ENCODE measurements around the gene LENEP. TPM values are rescaled to one million over a fixed set of nuclear protein-coding genes. Genes with fewer than 3 reads are reported as not detected.

Gene LENEP
- total RNA-seq, 1 donor from 2014 or later, result 0.72 TPM

DNA sequence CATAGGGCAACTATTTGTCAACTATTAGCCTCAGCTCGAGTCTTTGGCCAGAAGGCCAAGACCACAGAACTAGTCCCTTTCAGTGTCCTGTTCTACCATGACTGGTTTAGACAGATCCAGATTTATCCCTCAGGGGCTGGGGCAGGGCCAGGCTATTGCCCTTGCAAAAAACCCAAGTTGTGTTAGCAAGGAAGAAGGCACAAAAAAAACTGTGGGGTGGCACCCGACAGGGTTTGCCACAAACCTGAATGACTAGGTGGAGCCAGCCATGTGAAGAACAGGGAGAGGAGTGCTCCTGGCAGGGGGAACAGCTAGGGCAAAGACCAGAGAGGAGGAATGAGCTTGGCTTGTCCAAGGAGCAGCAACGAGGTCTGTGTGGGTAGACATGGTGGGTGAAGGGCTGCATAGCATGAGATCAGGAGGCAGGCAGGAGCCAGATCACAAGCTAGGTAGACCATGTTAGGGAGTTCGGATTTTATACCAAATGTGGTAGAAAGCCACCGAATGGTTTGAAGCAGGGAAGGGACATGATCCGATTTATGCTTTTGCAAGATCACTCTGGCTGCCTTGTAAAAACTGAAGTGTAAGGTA, 44.6 kb downstream of the LENEP start:
- Mint-ChIP-seq H3K27ac (ENCODE audit: unreplicated experiment) (no peak overlapping the region), H3K36me3 (ENCODE audit: low read depth) (no peaks in the 10 kb centered on the region), H3K9me3 (ENCODE audit: low read depth) (no peaks in the 10 kb centered on the region), H3K4me3 (ENCODE audit: unreplicated experiment) (no peak overlapping the region), H3K4me1 (ENCODE audit: low read depth) (peaks cover 4% of the 10 kb centered on the region), H3K27me3 (ENCODE audit: low read depth) (peaks cover 4% of the 10 kb centered on the region)
- TF ChIP-seq CTCF (IDR thresholded peaks at IDR 0.05), result no peak
- no peak for DNase-seq (ENCODE audit: low spot score)

- Mint-ChIP-seq H3K36me3 (ENCODE audit: low read depth) (no peaks in the 10 kb centered on the region), H3K4me1 (ENCODE audit: low read depth) (peaks cover 4% of the 10 kb centered on the region), H3K27ac (ENCODE audit: unreplicated experiment) (no peak overlapping the region), H3K9me3 (ENCODE audit: low read depth) (no peaks in the 10 kb centered on the region), H3K27me3 (ENCODE audit: low read depth) (peaks cover 4% of the 10 kb centered on the region), H3K4me3 (ENCODE audit: unreplicated experiment) (no peak overlapping the region)
- TF ChIP-seq CTCF (IDR thresholded peaks at IDR 0.05), result no peak
- DNase-seq (ENCODE audit: low spot score), result no peak
Measured at GRCh38 chr1:155038602-155039307, 45.4 kb downstream of the LENEP start.

DNA sequence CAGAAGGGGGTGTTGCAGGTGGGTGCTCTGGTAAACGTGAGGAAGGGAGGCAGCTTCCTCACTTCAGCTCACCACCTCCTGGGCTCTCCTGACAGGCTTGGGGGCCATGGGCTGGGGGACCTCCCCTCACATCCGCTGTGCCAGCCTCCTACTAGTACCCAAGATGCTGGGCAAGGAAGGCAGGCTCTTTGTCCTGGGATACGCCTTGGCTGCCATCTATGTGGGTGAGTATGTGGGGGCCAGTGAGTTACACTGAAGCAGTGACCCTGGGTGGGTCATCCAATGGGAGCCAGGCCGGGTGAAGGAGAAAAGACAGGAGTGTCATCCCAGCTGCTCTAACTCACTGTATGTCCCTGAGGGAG, 45.9 kb downstream of the LENEP start:
- H3K4me3 Mint-ChIP-seq (ENCODE audit: unreplicated experiment), result no peak overlapping the region
- TF ChIP-seq CTCF (IDR thresholded peaks at IDR 0.05), result no peak
- DNase-seq (ENCODE audit: low spot score), result no peak
- H3K27ac Mint-ChIP-seq (ENCODE audit: unreplicated experiment), result no peak overlapping the region
- H3K9me3 Mint-ChIP-seq (ENCODE audit: low read depth), result no peaks in the 10 kb centered on the region
- H3K27me3 Mint-ChIP-seq (ENCODE audit: low read depth), result peaks cover 4% of the 10 kb centered on the region
- H3K4me1 Mint-ChIP-seq (ENCODE audit: low read depth), result peaks cover 4% of the 10 kb centered on the region
- H3K36me3 Mint-ChIP-seq (ENCODE audit: low read depth), result no peaks in the 10 kb centered on the region

DNA sequence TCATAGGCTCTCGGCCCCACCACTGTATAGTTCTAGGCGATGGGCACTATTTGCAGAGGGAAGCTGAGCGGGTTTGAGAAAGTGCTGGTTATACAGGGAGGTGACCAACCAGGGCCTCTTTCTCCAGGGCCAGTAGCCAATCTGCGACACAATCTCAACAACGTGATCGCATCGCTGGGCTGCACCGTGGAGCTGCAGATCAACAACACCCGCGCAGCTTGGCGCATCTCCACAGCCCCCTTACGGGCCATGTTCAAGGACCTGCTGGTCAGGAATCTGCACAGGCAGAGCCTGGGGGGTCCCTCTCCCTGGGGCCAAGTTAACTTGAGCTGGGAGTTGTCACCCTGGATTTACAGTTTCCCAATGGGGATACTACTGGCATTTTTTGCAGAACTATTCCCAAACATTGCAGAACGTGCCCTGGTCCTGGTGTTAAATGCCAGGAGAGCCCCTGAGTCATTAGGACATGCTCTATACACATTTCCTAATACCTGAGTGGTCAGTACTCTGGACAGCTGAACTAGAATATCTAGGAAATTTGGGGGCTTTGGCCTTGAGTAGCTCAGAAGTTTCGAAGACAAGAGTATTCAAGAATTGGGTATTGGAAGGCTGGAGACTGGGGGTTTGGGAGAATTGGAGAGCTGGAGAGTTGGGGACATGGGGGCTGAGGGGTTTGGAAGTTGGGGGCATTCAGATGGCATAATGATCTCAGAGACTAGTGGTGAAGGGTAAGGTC, 47.1 kb downstream of the LENEP start:
- H3K27ac Mint-ChIP-seq (ENCODE audit: unreplicated experiment), result no peak overlapping the region
- no peak overlapping the region for H3K4me3 Mint-ChIP-seq (ENCODE audit: unreplicated experiment)
- H3K27me3 Mint-ChIP-seq (ENCODE audit: low read depth), result peaks cover 4% of the 10 kb centered on the region
- H3K36me3 Mint-ChIP-seq (ENCODE audit: low read depth), result no peaks in the 10 kb centered on the region
- H3K9me3 Mint-ChIP-seq (ENCODE audit: low read depth), result no peaks in the 10 kb centered on the region
- no peak for DNase-seq (ENCODE audit: low spot score)
- peaks cover 13% of the 10 kb centered on the region for H3K4me1 Mint-ChIP-seq (ENCODE audit: low read depth)
- no peak for TF ChIP-seq CTCF (IDR thresholded peaks at IDR 0.05)

DNA sequence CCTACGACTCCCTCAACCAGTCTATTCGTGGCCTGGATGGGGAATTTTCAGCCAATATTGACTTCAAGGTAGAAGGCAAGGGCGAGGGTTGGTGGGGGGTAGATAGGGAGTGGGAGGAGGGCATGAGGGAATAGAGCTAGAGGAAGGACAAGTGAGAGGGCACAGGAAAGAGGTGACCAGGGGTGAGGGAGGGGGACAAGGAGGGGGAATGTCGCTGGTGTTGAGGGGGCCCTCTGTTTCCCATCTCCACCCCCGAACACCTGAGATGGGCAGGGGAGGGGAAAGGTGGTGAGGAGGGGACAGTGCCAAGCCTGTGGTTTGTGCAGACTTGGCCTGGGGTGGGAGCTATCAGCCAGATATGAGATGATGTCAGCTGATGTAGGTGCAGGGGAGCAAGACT, 49.4 kb downstream of the LENEP start:
- no peak overlapping the region for H3K4me3 Mint-ChIP-seq (ENCODE audit: unreplicated experiment)
- TF ChIP-seq CTCF (IDR thresholded peaks at IDR 0.05), result no peak
- no peak overlapping the region for H3K27ac Mint-ChIP-seq (ENCODE audit: unreplicated experiment)
- H3K9me3 Mint-ChIP-seq (ENCODE audit: low read depth), result no peaks in the 10 kb centered on the region
- peaks cover 13% of the 10 kb centered on the region for H3K4me1 Mint-ChIP-seq (ENCODE audit: low read depth)
- peaks cover 4% of the 10 kb centered on the region for H3K27me3 Mint-ChIP-seq (ENCODE audit: low read depth)
- DNase-seq (ENCODE audit: low spot score), result no peak
- H3K36me3 Mint-ChIP-seq (ENCODE audit: low read depth), result no peaks in the 10 kb centered on the region
